Measurements from ENCODE around the gene ALDH4A1.

The ALDH4A1 gene

GRCh38 chr1:18921516-18922251, 19.3 kb upstream of the ALDH4A1 start:
- DNase-seq = no peak

- no peak for DNase-seq
These were observed 18.6 kb upstream of the ALDH4A1 start for GRCh38 chr1:18920931-18921330.

- no peak for DNase-seq
These were observed 17.6 kb upstream of the ALDH4A1 start for GRCh38 chr1:18919956-18920355.

- no peak for DNase-seq
These were observed 17.0 kb upstream of the ALDH4A1 start for GRCh38 chr1:18919197-18919905.

- no peak for DNase-seq
These were observed 16.1 kb upstream of the ALDH4A1 start for GRCh38 chr1:18918417-18918816.

- no peak for DNase-seq
These were observed 14.9 kb upstream of the ALDH4A1 start for GRCh38 chr1:18917071-18917799.

GRCh38 chr1:18915341-18915740, 13.0 kb upstream of the ALDH4A1 start:
- no peak for DNase-seq

GRCh38 chr1:18913065-18913835, 10.9 kb upstream of the ALDH4A1 start:
- peak; percentile 31 for DNase-seq

GRCh38 chr1:18912550-18912949, 10.2 kb upstream of the ALDH4A1 start:
- DNase-seq = no peak

GRCh38 chr1:18908911-18909771, 6.8 kb upstream of the ALDH4A1 start:
- DNase-seq = no peak

- DNase-seq = no peak
These were observed 5.8 kb upstream of the ALDH4A1 start for GRCh38 chr1:18907917-18908845.

- DNase-seq = peak; percentile 39
These were observed 4.9 kb upstream of the ALDH4A1 start for GRCh38 chr1:18907021-18907916.

- DNase-seq = no peak
These were observed 969 bp upstream of the ALDH4A1 start for GRCh38 chr1:18903291-18903756.

GRCh38 chr1:18901952-18902522, 318 bp downstream of the ALDH4A1 start:
- DNase-seq = no peak

- DNase-seq = no peak
These were observed 1.0 kb downstream of the ALDH4A1 start for GRCh38 chr1:18901147-18901951.

GRCh38 chr1:18900303-18900841, 2.0 kb downstream of the ALDH4A1 start:
- no peak for DNase-seq

- DNase-seq = no peak
These were observed 2.8 kb downstream of the ALDH4A1 start for GRCh38 chr1:18899363-18900049.

Data from NCI-H69 (cell line).